Trophoblast cell (in vitro differentiated cells and primary cell): Measurements from ENCODE around the gene IL36A.

Experiments used
- DNase-seq, 2 donors: peaks; one replicate each; pipeline ENCODE4 v3.0.0-alpha.2; 2016
- H2AFZ ChIP-seq: 2 replicates; pipeline ENCODE4 v1.6.1; 2013; ENCODE audit warnings: low read length, moderate library complexity, mild to moderate bottlenecking; ENCODE audit not compliant: insufficient read depth, poor library complexity
- H2AK5ac ChIP-seq: 2 replicates; pipeline ENCODE4 v1.6.1; 2013; ENCODE audit warnings: mild to moderate bottlenecking, low read length
- H2BK120ac ChIP-seq: 2 replicates; pipeline ENCODE4 v1.6.1; 2013; ENCODE audit warnings: low read length, mild to moderate bottlenecking, moderate library complexity; ENCODE audit not compliant: insufficient read depth, poor library complexity
- H2BK12ac ChIP-seq: 2 replicates; pipeline ENCODE4 v1.6.1; 2013; ENCODE audit warnings: mild to moderate bottlenecking, low read length, moderate library complexity
- H2BK5ac ChIP-seq: 2 replicates; pipeline ENCODE4 v1.6.1; 2013; ENCODE audit warnings: low read length, low read depth, moderate library complexity, mild to moderate bottlenecking; ENCODE audit not compliant: poor library complexity
- H3K14ac ChIP-seq: 2 replicates; pipeline ENCODE4 v1.6.1; 2013; ENCODE audit warnings: mild to moderate bottlenecking, low read length
- H3K18ac ChIP-seq: 2 replicates; pipeline ENCODE4 v1.6.1; 2013; ENCODE audit warnings: mild to moderate bottlenecking, low read length
- H3K23ac ChIP-seq: 2 replicates; pipeline ENCODE4 v1.6.1; 2013; ENCODE audit warnings: low read length
- H3K27ac ChIP-seq: 2 replicates; pipeline ENCODE4 v1.5.1; 2013; ENCODE audit warnings: low read depth, mild to moderate bottlenecking, inconsistent platforms, low read length, moderate library complexity
- H3K27me3 ChIP-seq: 2 replicates; pipeline ENCODE4 v1.6.1; 2013; ENCODE audit warnings: inconsistent platforms, mild to moderate bottlenecking, low read length, moderate library complexity; ENCODE audit not compliant: insufficient read depth
- H3K36me3 ChIP-seq, 2 experiments: 1 replicate in 1 of 2; 2 replicates in 1 of 2; pipeline ENCODE4 v1.6.1; 2013; ENCODE audit warnings: low read length in 2 of 2, mild to moderate bottlenecking in 2 of 2, moderate library complexity in 1 of 2; ENCODE audit not compliant: insufficient read depth in 2 of 2, control insufficient read depth in 1 of 2
- H3K4ac ChIP-seq: 2 replicates; pipeline ENCODE4 v1.6.1; 2013; ENCODE audit warnings: low read depth, mild to moderate bottlenecking, low read length, moderate library complexity
- H3K4me1 ChIP-seq, 2 experiments: 1 replicate in 1 of 2; 2 replicates in 1 of 2; pipeline ENCODE4 v1.6.1; 2013; ENCODE audit warnings: low read length in 2 of 2, mild to moderate bottlenecking in 2 of 2, moderate library complexity in 1 of 2; ENCODE audit not compliant: insufficient read depth in 2 of 2, control insufficient read depth in 1 of 2
- H3K4me2 ChIP-seq: 2 replicates; pipeline ENCODE4 v1.6.1; 2013; ENCODE audit warnings: inconsistent platforms, mild to moderate bottlenecking, low read length, moderate library complexity
- H3K4me3 ChIP-seq: 2 replicates; pipeline ENCODE4 v1.5.1; 2013; ENCODE audit warnings: mild to moderate bottlenecking, low read depth, low read length, inconsistent platforms
- H3K79me1 ChIP-seq: one replicate; pipeline ENCODE4 v1.6.1; 2013; ENCODE audit warnings: low read length
- H3K79me2 ChIP-seq: 2 replicates; pipeline ENCODE4 v1.6.1; 2013; ENCODE audit warnings: low read length, mild to moderate bottlenecking; ENCODE audit not compliant: control insufficient read depth, insufficient read depth, poor library complexity
- H3K9ac ChIP-seq: 2 replicates; pipeline ENCODE4 v1.6.1; 2013; ENCODE audit warnings: mild to moderate bottlenecking, low read length
- H3K9me3 ChIP-seq: 2 replicates; pipeline ENCODE4 v1.6.1; 2013; ENCODE audit warnings: low read depth, mild to moderate bottlenecking, control low read depth, inconsistent platforms, low read length; ENCODE audit not compliant: insufficient read depth
- H4K12ac ChIP-seq: 2 replicates; pipeline ENCODE4 v1.6.1; 2013; ENCODE audit warnings: low read depth, mild to moderate bottlenecking, low read length, moderate library complexity
- H4K8ac ChIP-seq: 2 replicates; pipeline ENCODE4 v1.6.1; 2013; ENCODE audit warnings: low read depth, mild to moderate bottlenecking, low read length, moderate library complexity
- H4K91ac ChIP-seq: one replicate; pipeline ENCODE4 v1.6.1; 2013; ENCODE audit warnings: low read depth, mild to moderate bottlenecking, low read length, moderate library complexity
- WGBS: extraction: QIAGEN DNeasy Blood & Tissue Kit; methylation state at CpG from one replicate; pipeline ENCODE4 v1.1.7; 2013; ENCODE audit warnings: missing lambda C conversion rate; ENCODE audit not compliant: insufficient read length, insufficient coverage; ENCODE audit errors: extremely low coverage; 5-methylcytosine and 5-hydroxymethylcytosine counted together

Gene IL36A

GRCh38 chr2:112995346-112995920 is 9.8 kb upstream of the IL36A start:
- no CpG with 5 or more reads among the region's 14 CpGs for WGBS

GRCh38 chr2:112996635-112997034 is 8.6 kb upstream of the IL36A start:
- Histone ChIP-seq H4K12ac (no peak overlapping the region), H3K27ac (no peak overlapping the region), H3K79me2 (no peaks in the 10 kb centered on the region), H3K14ac (no peak overlapping the region), H2BK5ac (no peak overlapping the region), H4K8ac (no peak overlapping the region), H3K4ac (no peak overlapping the region), H2BK120ac (no peak overlapping the region), H4K91ac (no peak overlapping the region), H3K18ac (no peak overlapping the region), H3K23ac (no peak overlapping the region), H2AK5ac (no peak overlapping the region), H3K4me2 (no peak overlapping the region), H3K4me3 (no peak overlapping the region), H3K9me3 (peaks cover 9% of the 10 kb centered on the region), H2AFZ (no peak overlapping the region), H3K36me3 (no peaks in the 10 kb centered on the region), H3K9ac (no peak overlapping the region), H3K79me1 (no peaks in the 10 kb centered on the region), H3K4me1 (no peaks in the 10 kb centered on the region), H3K27me3 (no peaks in the 10 kb centered on the region), H2BK12ac (no peak overlapping the region)
- no peak for DNase-seq
- WGBS = no CpG with 5 or more reads among the region's 6 CpGs

More at GRCh38 chr2:112995346-112995920, 9.8 kb upstream of the IL36A start:
- no peak overlapping the region for H3K4me2 ChIP-seq
- H3K27ac ChIP-seq = no peak overlapping the region
- no peak overlapping the region for H4K91ac ChIP-seq
- no peaks in the 10 kb centered on the region for H3K36me3 ChIP-seq
- H2BK120ac ChIP-seq = no peak overlapping the region
- H3K9ac ChIP-seq = no peak overlapping the region
- H3K27me3 ChIP-seq = no peaks in the 10 kb centered on the region
- no peak overlapping the region for H4K8ac ChIP-seq
- no peak overlapping the region for H3K14ac ChIP-seq
- H3K18ac ChIP-seq = no peak overlapping the region
- H3K23ac ChIP-seq = no peak overlapping the region
- peaks cover 9% of the 10 kb centered on the region for H3K9me3 ChIP-seq
- no peaks in the 10 kb centered on the region for H3K4me1 ChIP-seq
- H2BK12ac ChIP-seq = no peak overlapping the region
- H2AFZ ChIP-seq = no peak overlapping the region
- H3K4ac ChIP-seq = no peak overlapping the region
- no peak for DNase-seq
- no peak overlapping the region for H2BK5ac ChIP-seq
- H3K4me3 ChIP-seq = no peak overlapping the region
- no peak overlapping the region for H4K12ac ChIP-seq
- H3K79me2 ChIP-seq = no peaks in the 10 kb centered on the region
- no peaks in the 10 kb centered on the region for H3K79me1 ChIP-seq
- no peak overlapping the region for H2AK5ac ChIP-seq

GRCh38 chr2:112997151-112997550 is 8.1 kb upstream of the IL36A start:
- Histone ChIP-seq H2BK5ac (no peak overlapping the region), H3K4ac (no peak overlapping the region), H4K12ac (no peak overlapping the region), H3K18ac (no peak overlapping the region), H3K79me1 (no peaks in the 10 kb centered on the region), H4K8ac (no peak overlapping the region), H3K14ac (no peak overlapping the region), H2AFZ (no peak overlapping the region), H3K4me2 (no peak overlapping the region), H2BK120ac (no peak overlapping the region), H3K36me3 (no peaks in the 10 kb centered on the region), H2BK12ac (no peak overlapping the region), H3K23ac (no peak overlapping the region), H3K4me1 (no peaks in the 10 kb centered on the region), H3K79me2 (no peaks in the 10 kb centered on the region), H3K27me3 (no peaks in the 10 kb centered on the region), H3K27ac (no peak overlapping the region), H3K4me3 (no peak overlapping the region), H3K9me3 (peaks cover 9% of the 10 kb centered on the region), H4K91ac (no peak overlapping the region), H3K9ac (no peak overlapping the region), H2AK5ac (no peak overlapping the region)
- WGBS = no CpG with 5 or more reads among the region's 1 CpG
- DNase-seq = no peak

- no CpG with 5 or more reads among the region's 1 CpG for WGBS
- Histone ChIP-seq H4K12ac (no peak overlapping the region), H3K23ac (no peak overlapping the region), H2BK120ac (no peak overlapping the region), H2AK5ac (no peak overlapping the region), H3K4ac (no peak overlapping the region), H3K79me2 (no peaks in the 10 kb centered on the region), H3K18ac (no peak overlapping the region), H3K4me2 (no peak overlapping the region), H3K4me1 (no peaks in the 10 kb centered on the region), H3K79me1 (no peaks in the 10 kb centered on the region), H3K4me3 (no peak overlapping the region), H2AFZ (no peak overlapping the region), H4K91ac (no peak overlapping the region), H2BK5ac (no peak overlapping the region), H3K27ac (no peak overlapping the region), H4K8ac (no peak overlapping the region), H3K14ac (no peak overlapping the region), H3K27me3 (no peaks in the 10 kb centered on the region), H3K9ac (no peak overlapping the region), H2BK12ac (no peak overlapping the region), H3K9me3 (peaks cover 11% of the 10 kb centered on the region), H3K36me3 (no peaks in the 10 kb centered on the region)
- no peak for DNase-seq
These were observed 4.8 kb upstream of the IL36A start for GRCh38 chr2:113000436-113000835.
